Measurements from ENCODE around the gene CUEDC1. TPM values are rescaled to one million over a fixed set of nuclear protein-coding genes. Genes with fewer than 3 reads are reported as not detected.

Gene CUEDC1
- total and polyA plus RNA-seq, 9 of the 15 experiments (the other 6 are each of a cell fraction or from before 2014, with no cell fraction given) = 0.20 to 4.1 (median 1.6) TPM; not detected in 1

- no peaks in the 10 kb centered on the region for H3K36me3 ChIP-seq (ENCODE audit: control insufficient read depth, insufficient read depth, low read length)
- POLR2A ChIA-PET = interaction anchor here (0.7 to 2.6 kb wide), 3 partner anchors 9 to 15 kb away, joined by 3 to 16 read pairs (median 6); no protein-coding TSS in a partner anchor
- no peak overlapping the region for H3K4me2 ChIP-seq (ENCODE audit: insufficient read depth, low read length)
- H3K4me3 ChIP-seq = no peak overlapping the region
- no peaks in the 10 kb centered on the region for H4K20me1 ChIP-seq (replicated peaks; ENCODE audit: control insufficient read depth, insufficient read depth, low read length)
- CTCF ChIA-PET (ENCODE audit: low intra/inter-chr PET ratio) = no interaction called here
- in situ Hi-C loops (cut with MboI) (no loop called here), intact Hi-C loops (cut with micrococcal nuclease) (loop anchor here (2.0 kb wide), 2 partner anchors 39 to 45 kb away; partner anchors contain the start of gene VEZF1)
- no peak for FAIRE-seq
- no peaks in the 10 kb centered on the region for H3K27me3 ChIP-seq (ENCODE audit: control insufficient read depth in 2 of 2, insufficient read depth in 2 of 2, low read length in 2 of 2)
- H3K27ac ChIP-seq (ENCODE audit: extremely low read depth, low read depth, low read length) = no peak overlapping the region
- no peaks in the 10 kb centered on the region for H3K9me1 ChIP-seq (ENCODE audit: control insufficient read depth, insufficient read depth, low read length)
- no peak for DNase-seq (ENCODE audit: extremely low read depth in 1 of 4, low spot score in 3 of 4)
- ATAC-seq = no peak
- no peaks in the 10 kb centered on the region for H3K79me2 ChIP-seq (ENCODE audit: control insufficient read depth, insufficient read depth, low read length)
- no peak overlapping the region for H2AFZ ChIP-seq (ENCODE audit: low read depth, low read length)
- WGBS (ENCODE audit: insufficient coverage, low coverage, missing lambda C conversion rate) = 96% methylated on average over 4 of the region's 5 CpGs
- H3K9me3 ChIP-seq (replicated peaks; ENCODE audit: control insufficient read depth, insufficient read depth, low read depth, low read length) = no peaks in the 10 kb centered on the region
- no TSS peak for BruUV-seq (replicated peaks)
- H3K4me1 ChIP-seq (replicated peaks in 1 of 2; ENCODE audit: control insufficient read depth in 2 of 2, insufficient read depth in 2 of 2, low read length in 2 of 2) = peaks cover 16 to 35% of the 10 kb centered on the region in 2 experiments; a peak in 4 of 5 replicates
- no peak overlapping the region for H3K9ac ChIP-seq (ENCODE audit: insufficient read depth in 1 of 2, low read depth in 2 of 2, low read length in 2 of 2)
- TF ChIP-seq NONO (IDR thresholded peaks at IDR 0.05; ENCODE audit: low read depth in 2 of 2, low read length in 1 of 2) (no peak), PHB (CRISPR knock-in tag; IDR thresholded peaks at IDR 0.05) (no peak), JUND (IDR thresholded peaks at IDR 0.05; ENCODE audit: borderline replicate concordance, low read depth, low read length) (no peak), JUND (tag; IDR thresholded peaks at IDR 0.05; ENCODE audit: borderline replicate concordance, low read depth, low read length) (no peak), CREBBP (IDR thresholded peaks at IDR 0.05; ENCODE audit: low read depth, low read length) (no peak), IRF9 (tag; IDR thresholded peaks at IDR 0.05) (no peak), POLR2G (IDR thresholded peaks at IDR 0.05; ENCODE audit: low read depth, low read length) (no peak), ZNF766 (CRISPR knock-in tag; conservative IDR thresholded peaks at IDR 0.05) (no peak), HSF4 (CRISPR knock-in tag; IDR thresholded peaks at IDR 0.05; ENCODE audit: borderline replicate concordance) (no peak), ZMIZ1 (IDR thresholded peaks at IDR 0.05; ENCODE audit: low read depth in 2 of 2, low read length in 2 of 2) (no peak), ZNF780A (CRISPR knock-in tag; IDR thresholded peaks at IDR 0.05) (no peak), ZNF561 (CRISPR knock-in tag; conservative IDR thresholded peaks at IDR 0.05) (no peak), ZHX1 (conservative IDR thresholded peaks at IDR 0.05; ENCODE audit: low read length) (no peak), BACH1 (tag; IDR thresholded peaks at IDR 0.05) (no peak), ESRRA (IDR thresholded peaks at IDR 0.05; ENCODE audit: borderline replicate concordance, low read depth) (no peak), ZNF436 (CRISPR knock-in tag; IDR thresholded peaks at IDR 0.05) (no peak), CHCHD3 (CRISPR knock-in tag; IDR thresholded peaks at IDR 0.05) (no peak)
These were observed 5.6 kb downstream of the CUEDC1 start for GRCh38 chr17:57949649-57950048.
